NCI-H82 treated with DMSO at 0.1 percent for 48 hours (cell line): ENCODE results near the gene SPAG9.
"Not testable (repeated sequence)": the region's sequence is repeated elsewhere in the genome, so short reads cannot be mapped to it uniquely, and the experiment has no call there.

Experiments used
- DNase-seq: peaks from one replicate; lab custom pipeline; 2025; ENCODE audit not compliant: unreplicated experiment; lab: John Stamatoyannopoulos, UW

Gene SPAG9

GRCh38 chr17:51097708-51098446, 22.8 kb downstream of the SPAG9 start:
- DNase-seq = no peak

- DNase-seq = peak; percentile 21
These were observed 29.0 kb downstream of the SPAG9 start for GRCh38 chr17:51091635-51092034.

DNA sequence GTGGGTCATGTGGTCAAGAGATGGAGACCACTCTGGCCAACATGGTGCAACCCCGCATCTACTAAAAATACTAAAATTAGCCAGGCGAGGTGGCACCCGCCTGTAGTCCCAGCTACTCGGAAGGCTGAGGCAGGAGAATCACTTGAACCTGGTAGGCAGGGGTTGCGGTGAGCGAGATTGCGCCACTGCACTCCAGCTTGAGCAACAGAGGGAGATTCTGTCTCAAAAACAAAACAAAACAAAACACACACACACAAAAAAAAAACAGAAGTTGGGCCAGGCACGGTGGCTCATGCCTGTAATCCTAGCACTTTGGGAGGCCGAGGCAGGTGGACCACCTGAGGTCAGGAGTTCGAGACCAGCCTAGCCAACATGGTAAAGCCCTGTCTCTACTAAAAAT, 31.8 kb downstream of the SPAG9 start:
- DNase-seq = not testable (repeated sequence)

DNA sequence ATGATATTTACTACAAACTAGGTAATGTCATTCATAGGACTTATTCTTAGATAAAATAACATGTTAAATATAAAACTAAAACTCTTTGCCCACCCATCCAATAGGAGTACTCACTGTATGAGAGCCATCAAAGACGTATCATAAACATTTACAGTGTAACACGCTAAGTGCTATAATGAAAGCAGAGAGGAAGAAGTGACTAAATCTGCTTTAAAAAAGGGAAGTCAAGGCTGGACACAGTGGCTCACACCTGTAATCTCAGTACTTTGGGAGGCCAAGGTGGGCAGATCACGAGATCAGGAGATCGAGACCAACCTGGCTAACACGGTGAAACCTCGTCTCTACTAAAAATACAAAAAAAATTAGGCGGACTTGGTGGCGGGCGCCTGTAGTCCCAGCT, 32.4 kb downstream of the SPAG9 start:
- DNase-seq = no peak

DNA sequence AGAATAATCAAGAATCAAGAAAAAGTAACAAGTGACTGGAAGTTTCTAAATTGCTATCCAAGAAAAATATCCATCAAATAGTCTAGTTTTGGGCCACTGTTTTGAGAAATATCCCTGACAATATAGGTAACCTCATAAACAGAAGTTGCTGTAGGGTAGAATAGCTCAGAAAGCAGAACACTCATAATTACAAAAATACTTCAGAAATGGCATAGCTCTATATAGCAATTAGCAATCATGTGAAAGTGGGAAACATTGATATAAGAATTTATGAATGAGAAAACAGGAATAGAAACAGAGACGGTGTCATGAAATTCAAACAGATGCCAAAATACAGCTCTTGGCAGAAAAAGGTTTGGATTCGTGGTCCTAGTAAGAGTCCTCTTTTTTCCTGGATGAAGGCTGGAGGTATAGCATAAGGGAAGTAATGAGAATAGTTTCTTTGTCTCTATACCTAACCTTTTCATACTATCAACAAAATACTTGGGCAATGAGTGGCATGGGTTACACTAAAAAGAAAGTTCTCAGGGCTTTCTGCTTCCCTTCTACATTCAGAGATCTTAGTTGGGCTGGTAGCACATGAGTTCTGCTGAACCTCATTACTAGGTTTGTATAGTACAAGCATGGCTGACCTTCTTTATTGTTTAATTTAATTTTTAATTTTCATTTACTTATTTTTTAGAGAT, 33.5 kb downstream of the SPAG9 start:
- DNase-seq = no peak

DNA sequence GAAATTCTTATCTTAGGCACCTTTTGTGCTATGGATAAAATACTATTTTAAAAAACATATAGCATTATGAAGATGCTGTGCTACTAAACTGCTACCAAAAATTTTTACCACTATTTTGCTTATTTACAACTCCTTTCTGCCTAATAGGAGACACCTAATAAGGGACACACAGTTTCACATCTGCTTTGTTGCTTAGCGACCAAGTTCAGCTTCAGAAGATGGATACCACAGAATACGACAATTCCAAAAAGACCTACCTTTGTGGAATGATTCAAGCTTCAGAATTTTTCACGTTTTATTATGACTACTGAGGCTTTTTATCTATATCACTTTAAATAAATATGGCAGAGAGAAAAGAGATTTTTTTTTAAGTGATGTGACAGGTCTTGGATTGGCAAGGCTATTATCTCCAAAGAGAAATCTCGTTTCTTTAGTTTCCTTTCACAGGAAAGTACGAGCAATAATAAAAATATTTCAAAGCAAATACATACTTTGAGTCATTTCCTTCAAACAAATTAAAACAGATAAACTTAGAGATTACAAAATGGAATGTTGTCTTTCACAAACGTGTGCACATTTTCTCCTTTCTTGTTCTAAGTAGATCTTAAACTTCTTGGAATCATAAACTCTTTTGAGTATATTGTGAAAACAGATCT, 35.4 kb downstream of the SPAG9 start:
- DNase-seq = no peak

- no peak for DNase-seq
These were observed 36.7 kb downstream of the SPAG9 start for GRCh38 chr17:51083981-51084380.

- not testable (repeated sequence) for DNase-seq
These were observed 37.3 kb downstream of the SPAG9 start for GRCh38 chr17:51083364-51083763.

GRCh38 chr17:51079049-51079448, 41.6 kb downstream of the SPAG9 start:
- DNase-seq = no peak

DNA sequence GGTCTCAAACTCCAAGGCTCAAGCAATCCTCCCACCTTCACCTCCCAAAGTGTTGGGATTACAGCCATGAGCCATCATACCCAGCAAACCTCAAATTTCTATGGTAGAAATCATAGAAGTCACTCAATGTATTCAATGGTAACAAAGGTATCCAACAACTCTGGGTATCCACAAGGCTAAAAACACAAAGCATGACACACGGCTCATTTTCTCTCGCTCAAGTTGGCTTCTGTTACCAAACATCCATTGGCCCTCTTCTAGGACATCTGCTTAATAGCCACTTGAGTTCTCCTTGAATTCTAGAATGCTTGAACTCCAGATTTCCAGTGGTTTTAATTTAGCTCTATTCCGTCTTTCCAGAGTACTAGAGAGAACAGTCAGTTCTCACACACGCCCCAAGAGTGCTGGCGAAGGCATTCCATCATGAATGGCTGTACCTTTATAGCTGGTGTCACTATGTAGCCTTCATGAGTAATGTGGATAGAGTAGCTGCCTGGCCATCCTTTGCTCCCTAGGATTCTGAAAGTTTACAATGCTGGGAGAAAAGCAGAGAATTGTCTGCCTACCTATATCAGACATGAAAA, 42.6 kb downstream of the SPAG9 start:
- no peak for DNase-seq

DNA sequence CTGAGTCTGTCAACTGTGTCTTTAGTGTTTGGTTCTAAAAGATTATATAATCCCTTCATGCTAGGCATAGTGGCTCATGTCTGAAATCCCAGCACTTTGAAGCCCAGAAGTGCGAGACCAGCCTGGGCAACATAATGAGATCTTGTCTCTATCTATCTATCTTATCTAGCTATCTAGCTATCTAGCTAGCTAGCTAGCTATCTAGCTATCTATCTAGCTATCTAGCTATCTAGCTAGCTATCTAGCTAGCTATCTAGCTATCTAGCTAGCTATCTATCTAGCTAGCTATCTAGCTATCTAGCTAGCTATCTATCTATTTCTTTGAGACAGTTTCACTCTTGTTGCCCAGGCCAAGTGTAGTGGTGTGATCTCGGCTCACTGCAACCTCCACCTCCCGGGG, 43.8 kb downstream of the SPAG9 start:
- no peak for DNase-seq

- no peak for DNase-seq
These were observed 49.1 kb downstream of the SPAG9 start for GRCh38 chr17:51071556-51071955.

- DNase-seq = peak; percentile 62
These were observed 55.2 kb downstream of the SPAG9 start for GRCh38 chr17:51065466-51065865.

DNA sequence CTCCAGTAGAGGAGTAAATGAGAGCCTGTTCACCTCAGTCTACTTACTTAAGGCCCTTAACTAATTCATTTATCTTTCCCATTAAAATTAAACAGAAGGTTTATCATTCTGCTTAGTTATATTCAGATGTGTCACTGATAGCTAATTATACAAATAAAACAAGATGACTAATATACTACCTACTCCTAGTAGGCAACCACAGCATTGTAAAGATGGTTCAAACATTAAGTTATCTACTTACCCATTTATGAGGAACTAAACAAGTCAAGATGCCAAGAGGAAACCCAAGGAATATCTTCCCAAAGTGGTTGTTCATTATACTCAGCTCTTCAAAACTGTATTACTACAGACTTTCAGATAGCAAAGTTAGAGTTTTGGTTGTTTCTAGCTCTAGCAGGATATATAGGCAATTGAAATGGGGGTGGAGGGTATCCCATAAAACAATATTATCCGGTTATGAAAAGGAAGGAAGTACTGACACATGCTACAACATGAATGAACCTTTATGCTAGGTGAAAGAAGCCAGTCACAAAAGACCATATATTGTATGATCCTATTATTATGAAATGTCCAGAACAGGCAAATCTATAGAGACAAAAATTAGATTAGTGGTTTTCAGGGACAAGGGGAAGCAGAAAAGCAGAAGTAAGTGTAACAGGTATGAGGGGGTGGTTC, 56.5 kb downstream of the SPAG9 start:
- no peak for DNase-seq

- no peak for DNase-seq
These were observed 60.3 kb downstream of the SPAG9 start for GRCh38 chr17:51060396-51060795.

- no peak for DNase-seq
These were observed 60.9 kb downstream of the SPAG9 start for GRCh38 chr17:51059781-51060180.

DNA sequence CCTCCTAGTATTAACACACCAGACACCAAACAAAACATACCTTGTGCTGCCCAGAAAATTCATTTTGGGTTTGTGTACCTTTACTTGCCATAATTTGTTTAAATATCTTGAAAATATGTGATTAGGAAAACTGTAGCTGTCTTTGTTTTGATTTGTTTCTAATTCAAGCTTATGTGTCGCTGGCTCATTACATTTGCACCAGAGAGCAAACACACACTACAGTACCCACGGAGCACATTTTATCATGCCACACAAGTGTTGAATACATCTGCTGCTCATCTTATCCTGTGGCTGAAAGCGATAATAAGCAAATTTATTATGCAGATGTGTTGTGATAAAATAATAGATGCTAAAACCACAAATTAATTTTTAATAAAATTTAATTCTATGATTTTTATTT, 63.1 kb downstream of the SPAG9 start:
- DNase-seq = no peak

GRCh38 chr17:51056813-51057510, 63.7 kb downstream of the SPAG9 start:
- DNase-seq = peak; percentile 58

DNA sequence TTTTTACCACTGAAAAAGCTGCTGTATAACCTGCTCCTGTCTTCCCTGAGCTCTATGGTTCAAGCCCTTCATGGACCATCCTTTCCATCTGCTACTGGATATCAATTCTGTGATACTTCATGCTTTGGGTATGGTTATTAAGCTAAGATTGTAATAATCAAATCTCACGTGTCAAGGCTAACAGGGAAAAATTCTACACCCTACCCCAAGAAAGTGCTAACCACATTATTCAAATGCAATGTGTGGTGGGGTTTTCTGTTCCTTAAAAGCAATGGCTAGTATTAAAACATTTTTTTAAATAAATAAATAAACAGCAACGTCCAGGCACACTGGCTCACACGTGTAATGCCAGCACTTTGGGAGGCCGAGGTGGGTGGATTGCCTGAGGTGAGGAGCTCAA, 65.9 kb downstream of the SPAG9 start:
- DNase-seq = no peak

DNA sequence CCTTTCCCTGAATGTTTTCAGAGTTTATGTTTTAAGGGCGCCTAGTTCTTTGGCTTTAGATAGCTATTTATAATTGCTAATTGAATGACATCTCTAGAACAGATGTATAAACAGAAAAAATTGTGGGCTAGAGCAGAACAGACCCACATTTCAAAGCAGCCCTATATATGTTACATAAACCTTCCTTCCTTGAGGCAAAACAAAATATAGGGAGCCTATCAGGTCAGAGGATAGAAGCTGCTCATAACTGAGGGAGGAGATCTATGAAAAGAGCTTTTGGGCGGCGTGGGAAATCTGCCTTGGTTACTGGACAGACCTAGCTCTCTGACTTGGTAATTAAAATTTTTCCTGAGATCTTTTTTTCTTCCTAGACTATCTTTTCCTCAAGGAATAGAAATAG, 68.4 kb downstream of the SPAG9 start:
- DNase-seq = no peak
